Neural cell (in vitro differentiated cells): ENCODE data around the gene USP13.

ENCODE experiments used
- EP300 ChIP-seq: fragments of 450-650 bp; conservative IDR thresholded peaks from 2 replicates; pipeline ENCODE4 v1.6.1; 2014; ENCODE audit warnings: antibody characterized with exemption, mild to moderate bottlenecking, moderate library complexity; ENCODE audit not compliant: poor library complexity, severe bottlenecking
- EZH2 ChIP-seq: fragments of 200-600, 300-800 bp; shearing (Covaris generic), sonication (generic); IDR thresholded peaks from 2 replicates; pipeline ENCODE4 v1.6.1; 2014; ENCODE audit warnings: antibody characterized with exemption, low read length, borderline replicate concordance, mild to moderate bottlenecking; ENCODE audit not compliant: insufficient read depth, poor library complexity, severe bottlenecking
- POLR2AphosphoS5 ChIP-seq: IDR thresholded peaks from 2 replicates; pipeline ENCODE4 v1.6.1; 2012
- TF ChIP-seq, protein P1 (sequence below): IDR thresholded peaks from 2 replicates; pipeline ENCODE4 v1.6.1; 2012; ENCODE audit warnings: borderline replicate concordance
- TF ChIP-seq, protein P2 (sequence below): fragments of 450-650 bp; IDR thresholded peaks from 2 replicates; pipeline ENCODE4 v1.5.1; 2014; ENCODE audit warnings: antibody characterized with exemption, mild to moderate bottlenecking, moderate library complexity; ENCODE audit not compliant: poor library complexity, severe bottlenecking

DNA sequence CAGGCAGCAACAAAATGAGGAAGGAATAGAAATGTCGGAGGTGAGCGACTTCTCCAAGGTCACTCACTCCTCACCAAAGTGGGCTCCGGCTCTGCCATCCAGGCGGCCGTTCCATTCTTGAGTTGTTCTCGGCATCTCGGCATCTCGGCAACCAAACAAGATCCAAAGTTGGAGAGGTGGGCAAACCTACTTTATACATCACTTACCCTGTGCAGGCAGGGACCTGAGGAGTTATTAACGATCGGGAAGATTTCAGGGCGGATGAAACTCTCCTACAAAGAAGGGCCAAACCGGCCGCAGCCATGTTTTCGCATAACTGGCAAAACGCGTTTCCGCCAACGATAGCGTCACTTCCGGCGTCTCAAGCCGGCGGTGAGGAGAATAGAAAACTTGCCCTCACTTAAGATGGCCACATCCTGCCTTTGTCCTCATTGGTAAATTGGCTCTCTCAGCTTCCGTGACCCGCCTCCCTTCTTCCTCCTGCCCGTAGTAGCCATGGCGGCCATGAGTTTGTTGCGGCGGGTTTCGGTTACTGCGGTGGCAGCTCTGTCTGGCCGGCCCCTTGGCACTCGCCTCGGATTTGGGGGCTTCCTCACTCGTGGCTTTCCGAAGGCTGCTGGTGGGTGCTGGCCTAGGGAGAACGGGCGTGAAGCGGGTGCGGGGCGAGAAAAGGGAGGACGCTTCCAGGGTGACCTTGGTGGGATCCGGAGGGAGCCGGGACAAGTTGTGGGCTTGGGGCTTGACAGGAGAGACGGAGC lies 48.3 kb upstream of the USP13 start, which contains the start of the genes MRPL47 and NDUFB5:
- TF ChIP-seq, protein P1, sequence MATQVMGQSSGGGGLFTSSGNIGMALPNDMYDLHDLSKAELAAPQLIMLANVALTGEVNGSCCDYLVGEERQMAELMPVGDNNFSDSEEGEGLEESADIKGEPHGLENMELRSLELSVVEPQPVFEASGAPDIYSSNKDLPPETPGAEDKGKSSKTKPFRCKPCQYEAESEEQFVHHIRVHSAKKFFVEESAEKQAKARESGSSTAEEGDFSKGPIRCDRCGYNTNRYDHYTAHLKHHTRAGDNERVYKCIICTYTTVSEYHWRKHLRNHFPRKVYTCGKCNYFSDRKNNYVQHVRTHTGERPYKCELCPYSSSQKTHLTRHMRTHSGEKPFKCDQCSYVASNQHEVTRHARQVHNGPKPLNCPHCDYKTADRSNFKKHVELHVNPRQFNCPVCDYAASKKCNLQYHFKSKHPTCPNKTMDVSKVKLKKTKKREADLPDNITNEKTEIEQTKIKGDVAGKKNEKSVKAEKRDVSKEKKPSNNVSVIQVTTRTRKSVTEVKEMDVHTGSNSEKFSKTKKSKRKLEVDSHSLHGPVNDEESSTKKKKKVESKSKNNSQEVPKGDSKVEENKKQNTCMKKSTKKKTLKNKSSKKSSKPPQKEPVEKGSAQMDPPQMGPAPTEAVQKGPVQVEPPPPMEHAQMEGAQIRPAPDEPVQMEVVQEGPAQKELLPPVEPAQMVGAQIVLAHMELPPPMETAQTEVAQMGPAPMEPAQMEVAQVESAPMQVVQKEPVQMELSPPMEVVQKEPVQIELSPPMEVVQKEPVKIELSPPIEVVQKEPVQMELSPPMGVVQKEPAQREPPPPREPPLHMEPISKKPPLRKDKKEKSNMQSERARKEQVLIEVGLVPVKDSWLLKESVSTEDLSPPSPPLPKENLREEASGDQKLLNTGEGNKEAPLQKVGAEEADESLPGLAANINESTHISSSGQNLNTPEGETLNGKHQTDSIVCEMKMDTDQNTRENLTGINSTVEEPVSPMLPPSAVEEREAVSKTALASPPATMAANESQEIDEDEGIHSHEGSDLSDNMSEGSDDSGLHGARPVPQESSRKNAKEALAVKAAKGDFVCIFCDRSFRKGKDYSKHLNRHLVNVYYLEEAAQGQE: peak; percentile 89
- peak; percentile 56 for TF ChIP-seq EP300
- TF ChIP-seq, protein P2, sequence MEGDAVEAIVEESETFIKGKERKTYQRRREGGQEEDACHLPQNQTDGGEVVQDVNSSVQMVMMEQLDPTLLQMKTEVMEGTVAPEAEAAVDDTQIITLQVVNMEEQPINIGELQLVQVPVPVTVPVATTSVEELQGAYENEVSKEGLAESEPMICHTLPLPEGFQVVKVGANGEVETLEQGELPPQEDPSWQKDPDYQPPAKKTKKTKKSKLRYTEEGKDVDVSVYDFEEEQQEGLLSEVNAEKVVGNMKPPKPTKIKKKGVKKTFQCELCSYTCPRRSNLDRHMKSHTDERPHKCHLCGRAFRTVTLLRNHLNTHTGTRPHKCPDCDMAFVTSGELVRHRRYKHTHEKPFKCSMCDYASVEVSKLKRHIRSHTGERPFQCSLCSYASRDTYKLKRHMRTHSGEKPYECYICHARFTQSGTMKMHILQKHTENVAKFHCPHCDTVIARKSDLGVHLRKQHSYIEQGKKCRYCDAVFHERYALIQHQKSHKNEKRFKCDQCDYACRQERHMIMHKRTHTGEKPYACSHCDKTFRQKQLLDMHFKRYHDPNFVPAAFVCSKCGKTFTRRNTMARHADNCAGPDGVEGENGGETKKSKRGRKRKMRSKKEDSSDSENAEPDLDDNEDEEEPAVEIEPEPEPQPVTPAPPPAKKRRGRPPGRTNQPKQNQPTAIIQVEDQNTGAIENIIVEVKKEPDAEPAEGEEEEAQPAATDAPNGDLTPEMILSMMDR: no peak
- TF ChIP-seq EZH2: no peak
- TF ChIP-seq POLR2AphosphoS5: peak; percentile 97
